Endothelial cell of umbilical vein (primary cell): ENCODE data around the gene P2RX4.

Experiments used
- POLR2A ChIP-seq: IDR thresholded peaks from 2 replicates; pipeline ENCODE4 v1.6.1; 2012; ENCODE audit warnings: low read depth, mild to moderate bottlenecking, control low read depth, low read length
- TF ChIP-seq, protein P1 (sequence below), 2 donors: IDR thresholded peaks; 1 replicate in 1 of 2; 2 replicates in 1 of 2; pipeline ENCODE4 v1.5.1; 2011; ENCODE audit warnings: low read length in 2 of 2, mild to moderate bottlenecking in 2 of 2, moderate library complexity in 2 of 2, control low read depth in 1 of 2, inconsistent platforms in 1 of 2, low read depth in 1 of 2; ENCODE audit not compliant: insufficient read depth in 1 of 2; ENCODE audit errors: extremely low read depth in 1 of 2
- TF ChIP-seq, protein P2 (sequence below): IDR thresholded peaks from 2 replicates; pipeline ENCODE4 v1.6.1; 2011; ENCODE audit not compliant: insufficient read depth, insufficient read length

DNA sequence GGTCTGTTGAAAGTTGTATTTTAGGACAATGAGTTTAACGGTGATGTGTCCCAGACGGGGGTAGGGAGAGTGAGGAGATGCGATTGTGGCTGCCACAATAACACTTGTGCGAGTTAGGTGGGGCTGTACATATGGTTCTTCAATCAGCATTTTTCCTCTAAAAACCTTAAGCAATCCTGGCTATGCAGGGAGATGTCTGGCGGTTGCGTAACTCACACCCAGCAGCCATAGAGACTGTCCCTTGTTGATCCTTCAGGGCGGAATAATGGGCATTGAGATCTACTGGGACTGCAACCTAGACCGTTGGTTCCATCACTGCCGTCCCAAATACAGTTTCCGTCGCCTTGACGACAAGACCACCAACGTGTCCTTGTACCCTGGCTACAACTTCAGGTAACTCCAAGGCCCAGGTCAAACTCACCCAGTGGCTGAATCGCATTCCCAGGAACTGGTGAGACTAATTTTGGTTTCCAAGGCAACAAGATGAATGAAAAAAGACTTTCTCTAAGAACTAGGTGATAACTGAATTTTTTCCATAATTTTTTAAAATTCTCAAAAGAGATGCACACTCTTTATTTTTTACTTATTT lies 42.6 kb upstream of the P2RX4 start:
- TF ChIP-seq POLR2A: no peak
- TF ChIP-seq, protein P1, sequence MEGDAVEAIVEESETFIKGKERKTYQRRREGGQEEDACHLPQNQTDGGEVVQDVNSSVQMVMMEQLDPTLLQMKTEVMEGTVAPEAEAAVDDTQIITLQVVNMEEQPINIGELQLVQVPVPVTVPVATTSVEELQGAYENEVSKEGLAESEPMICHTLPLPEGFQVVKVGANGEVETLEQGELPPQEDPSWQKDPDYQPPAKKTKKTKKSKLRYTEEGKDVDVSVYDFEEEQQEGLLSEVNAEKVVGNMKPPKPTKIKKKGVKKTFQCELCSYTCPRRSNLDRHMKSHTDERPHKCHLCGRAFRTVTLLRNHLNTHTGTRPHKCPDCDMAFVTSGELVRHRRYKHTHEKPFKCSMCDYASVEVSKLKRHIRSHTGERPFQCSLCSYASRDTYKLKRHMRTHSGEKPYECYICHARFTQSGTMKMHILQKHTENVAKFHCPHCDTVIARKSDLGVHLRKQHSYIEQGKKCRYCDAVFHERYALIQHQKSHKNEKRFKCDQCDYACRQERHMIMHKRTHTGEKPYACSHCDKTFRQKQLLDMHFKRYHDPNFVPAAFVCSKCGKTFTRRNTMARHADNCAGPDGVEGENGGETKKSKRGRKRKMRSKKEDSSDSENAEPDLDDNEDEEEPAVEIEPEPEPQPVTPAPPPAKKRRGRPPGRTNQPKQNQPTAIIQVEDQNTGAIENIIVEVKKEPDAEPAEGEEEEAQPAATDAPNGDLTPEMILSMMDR (IDR thresholded peaks at IDR 0.05; ENCODE audit: extremely low read depth in 1 of 2, insufficient read depth in 1 of 2, low read depth in 1 of 2, low read length in 2 of 2): no peak
- TF ChIP-seq, protein P2, sequence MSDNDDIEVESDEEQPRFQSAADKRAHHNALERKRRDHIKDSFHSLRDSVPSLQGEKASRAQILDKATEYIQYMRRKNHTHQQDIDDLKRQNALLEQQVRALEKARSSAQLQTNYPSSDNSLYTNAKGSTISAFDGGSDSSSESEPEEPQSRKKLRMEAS: no peak
